ENCODE data around the gene CDK1.

The CDK1 gene

GRCh38 chr10:60821656-60822055 lies 43.4 kb downstream of the CDK1 start:
- Histone ChIP-seq H2AFZ (ENCODE audit: low read length) (no peak overlapping the region), H3K9ac (ENCODE audit: low read length) (no peak overlapping the region), H3K4me2 (ENCODE audit: low read length) (no peak overlapping the region), H3K36me3 (ENCODE audit: insufficient read depth, low read length) (no peaks in the 10 kb centered on the region), H3K4me1 (ENCODE audit: insufficient read depth, low read length, severe bottlenecking) (no peaks in the 10 kb centered on the region), H3K9me2 (ENCODE audit: low read depth, low read length) (no peaks in the 10 kb centered on the region), H3K79me2 (ENCODE audit: insufficient read depth, low read length) (no peaks in the 10 kb centered on the region), H4K20me1 (ENCODE audit: insufficient read depth, low read length) (no peaks in the 10 kb centered on the region), H3K9me3 (ENCODE audit: low read length) (no peaks in the 10 kb centered on the region), H3K4me3 (ENCODE audit: low read depth, low read length, poor library complexity, severe bottlenecking) (no peak overlapping the region), H3K27me3 (ENCODE audit: insufficient read depth, low read length) (no peaks in the 10 kb centered on the region), H3K27ac (ENCODE audit: low read depth, low read length, poor library complexity, severe bottlenecking) (no peak overlapping the region), H3F3A (ENCODE audit: insufficient read depth, low read length) (no peaks in the 10 kb centered on the region)
- no peak for TF ChIP-seq EZH2 (IDR thresholded peaks at IDR 0.05; ENCODE audit: borderline replicate concordance, low read length)
- TF ChIP-seq CTCF (IDR thresholded peaks at IDR 0.05; ENCODE audit: low read length), result no peak

- no peaks in the 10 kb centered on the region for H4K20me1 ChIP-seq (ENCODE audit: insufficient read depth, low read length)
These were observed 44.5 kb downstream of the CDK1 start for GRCh38 chr10:60822809-60823208.

GRCh38 chr10:60823324-60823723 lies 45.0 kb downstream of the CDK1 start:
- H3F3A ChIP-seq (ENCODE audit: insufficient read depth, low read length), result no peaks in the 10 kb centered on the region

More at GRCh38 chr10:60822809-60823208, 44.5 kb downstream of the CDK1 start:
- Histone ChIP-seq H3K9me2 (ENCODE audit: low read depth, low read length) (no peaks in the 10 kb centered on the region), H3K4me2 (ENCODE audit: low read length) (no peak overlapping the region), H3K9me3 (ENCODE audit: low read length) (no peaks in the 10 kb centered on the region), H3K79me2 (ENCODE audit: insufficient read depth, low read length) (no peaks in the 10 kb centered on the region), H3K27me3 (ENCODE audit: insufficient read depth, low read length) (no peaks in the 10 kb centered on the region), H3K4me1 (ENCODE audit: insufficient read depth, low read length, severe bottlenecking) (no peaks in the 10 kb centered on the region), H3K4me3 (ENCODE audit: low read depth, low read length, poor library complexity, severe bottlenecking) (no peak overlapping the region), H3K36me3 (ENCODE audit: insufficient read depth, low read length) (no peaks in the 10 kb centered on the region), H3F3A (ENCODE audit: insufficient read depth, low read length) (no peaks in the 10 kb centered on the region), H2AFZ (ENCODE audit: low read length) (no peak overlapping the region), H3K9ac (ENCODE audit: low read length) (no peak overlapping the region), H3K27ac (ENCODE audit: low read depth, low read length, poor library complexity, severe bottlenecking) (no peak overlapping the region)
- TF ChIP-seq EZH2 (IDR thresholded peaks at IDR 0.05; ENCODE audit: borderline replicate concordance, low read length), result no peak
- TF ChIP-seq CTCF (IDR thresholded peaks at IDR 0.05; ENCODE audit: low read length), result no peak

More at GRCh38 chr10:60823324-60823723, 45.0 kb downstream of the CDK1 start:
- no peaks in the 10 kb centered on the region for H3K9me3 ChIP-seq (ENCODE audit: low read length)
- no peaks in the 10 kb centered on the region for H3K4me1 ChIP-seq (ENCODE audit: insufficient read depth, low read length, severe bottlenecking)
- no peaks in the 10 kb centered on the region for H3K36me3 ChIP-seq (ENCODE audit: insufficient read depth, low read length)
- H3K4me2 ChIP-seq (ENCODE audit: low read length), result no peak overlapping the region
- H4K20me1 ChIP-seq (ENCODE audit: insufficient read depth, low read length), result no peaks in the 10 kb centered on the region
- H2AFZ ChIP-seq (ENCODE audit: low read length), result no peak overlapping the region
- TF ChIP-seq EZH2 (IDR thresholded peaks at IDR 0.05; ENCODE audit: borderline replicate concordance, low read length), result no peak
- TF ChIP-seq CTCF (IDR thresholded peaks at IDR 0.05; ENCODE audit: low read length), result no peak
- H3K79me2 ChIP-seq (ENCODE audit: insufficient read depth, low read length), result no peaks in the 10 kb centered on the region
- H3K4me3 ChIP-seq (ENCODE audit: low read depth, low read length, poor library complexity, severe bottlenecking), result no peak overlapping the region
- H3K9me2 ChIP-seq (ENCODE audit: low read depth, low read length), result no peaks in the 10 kb centered on the region
- H3K9ac ChIP-seq (ENCODE audit: low read length), result no peak overlapping the region
- H3K27ac ChIP-seq (ENCODE audit: low read depth, low read length, poor library complexity, severe bottlenecking), result no peak overlapping the region
- H3K27me3 ChIP-seq (ENCODE audit: insufficient read depth, low read length), result no peaks in the 10 kb centered on the region
